CD4-positive, alpha-beta T cell treated with Interleukin-10 for 1 hour (primary cell): ENCODE measurements around the gene CD276.
"Not testable (repeated sequence)": the region's sequence is repeated elsewhere in the genome, so short reads cannot be mapped to it uniquely, and the experiment has no call there.

Experiments used
- DNase-seq: peaks from one replicate; pipeline ENCODE4 v3.0.0-alpha.2; 2020

The CD276 gene

DNA sequence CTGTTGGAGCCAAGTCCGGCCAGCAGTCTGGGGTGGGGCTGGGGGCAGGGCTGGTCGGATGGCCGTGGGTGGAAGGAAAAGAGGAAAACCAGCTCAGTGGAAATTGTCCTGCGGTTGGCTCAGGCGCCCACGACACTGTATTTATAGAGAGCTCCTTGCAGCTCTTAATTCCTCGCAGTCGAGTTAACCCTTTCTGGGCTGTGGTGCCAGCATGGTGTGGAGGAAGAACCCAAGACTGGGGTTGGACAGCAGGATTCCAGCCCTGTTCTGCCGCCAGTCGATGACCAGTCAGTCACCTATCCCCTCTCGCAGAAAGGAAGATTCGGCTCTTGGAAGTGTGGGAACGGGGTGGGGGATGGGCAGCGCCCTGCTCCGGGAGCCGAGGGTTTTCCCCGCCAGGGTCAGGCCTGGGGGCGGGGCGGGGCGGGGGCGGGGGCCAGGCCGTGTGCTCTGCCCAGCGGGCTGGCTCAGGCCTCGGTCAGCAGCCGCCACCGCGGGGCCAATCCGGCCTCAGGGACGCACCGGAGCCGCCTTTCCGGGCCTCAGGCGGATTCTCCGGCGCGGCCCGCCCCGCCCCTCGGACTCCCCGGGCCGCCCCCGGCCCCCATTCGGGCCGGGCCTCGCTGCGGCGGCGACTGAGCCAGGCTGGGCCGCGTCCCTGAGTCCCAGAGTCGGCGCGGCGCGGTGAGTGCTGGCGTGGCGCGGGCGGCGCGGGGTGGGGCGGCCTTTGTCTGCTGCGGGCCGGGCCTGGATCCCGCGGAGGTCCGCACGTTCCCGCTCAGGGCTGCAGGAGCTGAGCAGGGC is at the start of gene CD276:
Gene CD276 (plus strand): TSS at position 607 of the 804 bp plus-strand sequence. CDS start 15,257 bp downstream, outside the sequence.
- DNase-seq = no peak

DNA sequence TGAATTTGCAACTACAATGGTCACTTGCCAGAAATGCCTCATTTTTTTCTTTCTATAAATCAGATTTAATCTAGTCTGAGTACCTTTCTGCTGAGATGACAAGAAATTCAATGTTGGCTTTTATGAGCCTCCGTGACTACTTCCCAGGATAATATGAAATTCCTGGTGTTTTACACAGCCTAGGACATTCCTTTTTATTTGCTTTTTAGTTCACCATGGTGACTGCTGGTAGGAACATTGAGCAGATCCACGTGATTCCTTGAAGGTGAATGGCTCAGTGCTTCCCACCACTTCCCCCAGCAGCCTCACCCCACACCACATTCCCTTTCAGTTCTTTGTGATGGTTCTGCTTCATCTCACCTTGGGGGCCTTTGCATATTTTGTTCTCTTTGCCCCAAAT is 46.7 kb upstream of the CD276 start:
- no peak for DNase-seq

DNA sequence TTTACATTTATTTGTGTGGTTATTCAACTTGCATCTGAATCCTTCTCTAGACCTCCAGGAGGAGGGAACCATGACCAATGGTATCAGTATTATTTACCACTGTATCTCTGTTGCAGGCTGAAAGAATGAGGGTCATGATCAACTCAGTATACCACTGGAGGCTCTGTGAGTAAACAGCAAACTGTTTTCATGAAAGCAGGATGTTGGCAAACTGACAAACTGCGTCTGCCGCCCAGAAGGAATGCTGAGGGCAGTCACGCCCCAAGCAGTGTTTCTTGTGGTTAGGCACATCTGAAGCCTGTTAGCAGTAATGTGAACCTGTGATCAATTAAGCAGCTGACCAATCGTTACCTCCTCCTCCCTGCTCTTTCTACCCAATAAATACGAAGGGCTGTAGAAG is 44.7 kb upstream of the CD276 start:
- not testable (repeated sequence) for DNase-seq

DNA sequence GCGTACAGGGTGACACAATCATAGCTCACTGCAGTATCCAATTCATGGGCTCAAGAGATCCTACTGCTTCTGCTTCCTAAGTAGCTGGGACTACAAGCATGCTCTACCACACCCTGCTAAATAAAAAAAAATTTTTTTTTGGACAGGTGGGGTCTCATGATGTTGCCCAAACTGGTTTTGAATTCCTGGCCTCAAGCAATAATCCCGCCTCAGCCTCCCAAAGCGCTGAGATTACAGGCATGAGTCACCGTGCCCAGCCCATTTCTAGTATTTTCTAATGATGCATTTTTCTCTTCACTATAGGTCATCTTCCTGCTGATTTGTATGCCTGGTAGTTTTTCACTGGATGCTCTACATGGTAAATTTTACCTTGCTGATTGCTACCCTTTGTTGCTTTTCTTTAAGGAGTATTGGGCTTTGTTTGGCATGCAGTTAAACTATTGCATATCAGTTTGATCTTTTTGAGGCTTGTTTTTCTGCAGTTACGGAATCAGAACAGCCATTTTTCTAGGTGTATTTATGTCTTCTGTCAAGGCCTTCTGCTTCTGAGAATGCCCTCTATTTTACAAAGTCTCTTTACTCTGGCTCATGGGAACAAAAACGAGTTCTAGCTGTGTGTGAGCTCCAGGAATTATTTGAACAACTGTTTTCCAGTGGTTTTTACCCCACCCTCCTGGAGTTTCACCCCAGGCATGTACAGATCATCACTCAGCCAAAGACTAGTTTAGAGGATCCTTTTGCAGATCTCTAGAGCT is 36.7 kb upstream of the CD276 start:
- no peak for DNase-seq

DNA sequence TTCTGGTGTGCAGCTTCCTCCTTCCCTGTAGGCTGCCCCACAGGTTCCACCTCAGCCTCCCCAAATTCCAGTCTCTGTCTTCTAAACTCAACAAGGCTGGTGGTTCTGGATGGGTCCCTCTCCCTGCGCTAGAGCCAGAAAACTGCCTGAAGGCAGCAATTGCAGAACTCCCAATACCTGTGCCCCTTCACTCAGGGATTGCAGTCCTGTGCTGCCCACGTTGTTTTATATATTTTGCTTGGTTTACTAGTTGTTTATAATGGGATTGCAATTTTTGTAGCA is 36.2 kb upstream of the CD276 start:
- DNase-seq = no peak

DNA sequence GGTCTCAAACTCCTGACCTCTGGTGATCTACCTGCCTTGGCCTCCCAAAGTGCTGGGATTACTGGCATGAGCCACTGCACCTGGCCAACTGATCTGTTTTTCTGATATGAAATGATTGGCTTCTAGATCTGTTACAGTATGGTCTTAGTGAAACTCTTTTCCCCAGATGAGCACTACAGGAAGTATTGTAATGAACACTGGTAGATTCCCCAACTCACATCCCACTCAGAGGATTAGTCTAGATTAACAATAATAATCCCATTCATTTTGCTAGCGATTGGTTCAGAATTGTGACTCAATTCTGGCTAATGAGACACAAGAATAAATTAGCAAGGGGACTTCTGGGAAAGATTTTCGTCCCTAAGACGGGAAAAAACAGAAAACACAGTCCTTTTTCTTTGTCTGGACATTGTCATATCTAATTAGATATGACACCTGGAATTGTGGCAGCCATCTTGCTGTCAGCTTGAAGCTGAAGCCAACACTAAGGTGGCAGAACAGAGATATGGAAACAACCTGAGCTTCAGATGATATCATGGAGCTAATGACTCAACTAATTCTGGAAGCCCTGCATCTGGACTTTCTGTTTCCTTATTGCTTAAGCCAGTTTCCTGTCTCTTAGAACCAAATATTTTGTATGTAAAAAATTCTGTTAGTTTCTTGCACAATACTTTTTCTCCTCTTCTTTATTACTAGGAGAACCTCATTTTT is 33.6 kb upstream of the CD276 start:
- no peak for DNase-seq

DNA sequence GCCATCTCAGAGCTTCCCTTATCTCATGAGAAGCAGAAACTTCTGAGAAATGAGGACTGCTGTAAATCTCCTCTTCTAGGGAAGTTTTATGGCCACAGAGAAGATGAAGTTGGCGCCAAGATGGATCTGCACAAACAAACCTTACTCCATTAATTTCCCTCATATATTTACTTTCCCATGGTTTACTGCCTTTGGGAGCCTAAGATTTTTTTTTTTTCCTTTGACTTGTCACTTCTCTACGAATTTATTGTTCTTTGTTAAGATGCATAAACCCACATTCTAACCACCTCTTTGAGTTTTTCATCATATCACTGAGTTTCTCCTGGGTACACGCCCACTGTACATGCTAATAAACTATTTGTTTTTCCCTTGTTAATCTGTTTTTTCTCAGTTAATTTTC is 29.5 kb upstream of the CD276 start:
- DNase-seq = no peak

DNA sequence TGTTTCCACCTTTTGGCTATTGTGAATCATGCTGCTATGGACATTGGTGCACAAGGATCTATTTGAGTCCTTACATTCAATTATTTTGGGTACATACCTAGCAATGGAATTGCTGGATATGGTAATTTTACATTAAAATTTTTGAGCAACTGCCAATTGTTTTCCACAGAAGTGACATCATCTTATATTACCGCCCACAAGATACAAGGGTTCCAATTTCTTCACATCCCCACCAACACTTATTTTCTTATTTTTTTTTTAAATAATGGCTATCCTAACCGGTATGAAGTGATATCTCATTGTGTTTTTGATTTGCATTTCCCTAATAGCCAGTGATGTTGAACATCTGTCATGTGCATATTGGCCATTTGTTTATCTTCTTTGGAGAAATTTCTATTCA is 28.5 kb upstream of the CD276 start:
- DNase-seq = no peak

DNA sequence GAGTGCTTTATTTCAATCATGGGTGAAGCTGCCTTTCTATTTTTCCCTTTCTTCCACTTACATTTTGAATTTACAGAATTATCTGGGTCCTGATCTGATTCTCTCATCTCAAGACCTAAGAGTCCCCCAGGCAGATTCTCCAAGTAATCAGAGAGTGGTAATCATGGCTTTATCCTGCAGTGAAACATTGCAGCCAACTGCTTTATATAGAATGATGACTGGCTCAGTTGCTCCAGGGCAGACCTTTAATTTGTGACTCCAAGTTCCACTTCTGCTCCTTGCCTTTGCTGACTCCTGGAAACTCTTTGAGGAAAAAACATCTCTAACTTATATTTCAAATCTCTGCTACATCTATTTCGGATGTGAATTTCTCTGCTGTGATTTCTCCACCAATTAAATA is 25.5 kb upstream of the CD276 start:
- DNase-seq = no peak

DNA sequence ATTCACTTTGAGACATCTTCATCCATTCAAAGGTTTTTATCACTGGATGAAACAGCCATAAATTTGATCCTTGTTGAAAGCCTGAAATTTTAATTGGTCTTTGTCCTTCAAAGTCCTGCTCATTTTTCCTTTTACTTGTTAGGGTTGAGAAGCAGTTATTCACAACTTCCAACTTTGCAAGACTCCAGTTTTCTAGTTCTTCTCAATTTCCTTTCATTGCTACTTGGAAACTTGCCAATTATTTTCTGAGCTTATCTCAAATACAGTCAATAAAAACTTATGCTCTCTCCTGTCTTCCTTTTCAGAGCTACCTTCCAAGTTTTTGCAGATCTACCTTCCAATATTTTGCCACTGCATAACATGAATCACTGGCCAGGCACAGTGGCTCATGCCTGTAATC is 23.7 kb upstream of the CD276 start:
- DNase-seq = no peak

DNA sequence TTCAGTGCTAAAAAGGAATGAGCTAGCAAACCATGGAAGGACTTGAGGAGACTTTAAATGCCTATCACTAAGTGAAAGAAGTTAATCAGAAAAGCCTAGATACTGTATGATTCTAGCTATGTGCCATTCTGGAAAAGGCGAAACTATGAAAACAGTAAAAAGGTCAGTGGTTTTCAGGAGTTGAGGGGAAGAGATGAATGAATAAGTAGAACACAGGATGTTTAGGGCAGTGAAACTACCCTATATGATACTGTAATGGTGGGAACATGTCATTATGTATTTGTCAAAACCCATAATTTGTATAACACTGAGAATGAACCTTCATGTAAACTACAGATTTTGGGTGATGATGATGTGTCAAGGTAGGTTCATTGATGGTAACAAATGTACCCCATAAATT is 9.6 kb upstream of the CD276 start:
- DNase-seq = no peak

DNA sequence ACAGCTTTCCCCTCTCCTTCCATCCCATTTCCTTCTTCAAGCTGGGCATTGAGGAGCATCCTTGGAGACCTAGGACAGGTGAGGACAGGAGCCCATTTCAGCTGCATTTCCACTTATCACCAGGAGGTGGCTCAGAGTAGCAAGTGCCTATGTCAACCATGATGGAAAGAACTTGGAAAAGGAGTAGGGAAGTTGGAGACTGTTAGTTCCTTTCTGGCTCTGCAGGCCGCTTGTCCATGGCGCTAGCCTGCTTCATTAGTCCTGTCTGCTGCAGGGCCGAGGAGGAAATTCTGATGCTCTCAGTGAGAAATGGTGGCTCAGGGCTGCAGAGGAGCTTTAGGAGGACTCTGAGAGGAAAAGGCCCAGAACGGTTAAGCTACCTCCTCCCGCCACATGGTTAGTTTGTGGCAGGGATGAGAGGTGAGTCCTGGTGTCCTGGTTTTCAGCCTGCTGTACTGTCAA is 7.0 kb upstream of the CD276 start:
- peak; percentile 63 for DNase-seq

DNA sequence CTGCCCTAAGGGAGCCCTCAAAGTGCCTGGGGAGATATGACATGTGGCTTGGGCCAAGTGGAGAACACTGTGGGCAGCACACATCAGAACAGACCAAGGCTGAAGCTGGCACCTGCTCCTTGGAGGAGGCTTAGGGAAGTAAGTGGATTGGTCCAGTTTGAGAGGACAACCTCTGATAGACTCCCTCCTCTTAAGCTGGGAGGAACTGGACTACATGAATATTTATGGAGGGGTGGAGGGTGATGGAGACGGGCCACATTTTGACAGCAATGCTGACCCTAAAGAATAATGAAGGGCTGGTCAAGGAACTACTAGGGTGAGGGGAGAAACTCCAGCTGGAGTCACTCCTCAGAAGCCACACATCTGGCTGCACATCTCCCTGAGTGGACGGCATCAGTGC is 6.5 kb upstream of the CD276 start:
- no peak for DNase-seq

DNA sequence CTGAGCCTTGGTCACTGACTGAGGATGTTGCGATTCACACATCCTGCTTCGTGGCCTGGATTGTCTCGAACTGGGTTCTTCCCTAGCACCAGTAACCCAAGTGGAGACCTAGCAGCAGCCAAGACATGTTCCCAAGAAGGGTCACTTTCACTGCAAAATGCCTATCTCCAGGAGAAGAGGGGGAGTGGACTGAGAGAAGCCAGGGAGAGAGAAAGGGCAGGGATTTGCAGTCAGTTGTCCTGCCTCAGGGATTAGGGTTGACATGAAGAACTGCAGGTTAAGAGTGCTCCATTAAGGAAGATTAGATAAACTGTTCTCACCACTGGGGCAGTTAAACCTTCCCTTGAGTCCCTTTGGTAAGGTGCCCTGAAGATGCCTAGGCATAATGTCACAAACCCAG is 5.7 kb upstream of the CD276 start:
- no peak for DNase-seq

DNA sequence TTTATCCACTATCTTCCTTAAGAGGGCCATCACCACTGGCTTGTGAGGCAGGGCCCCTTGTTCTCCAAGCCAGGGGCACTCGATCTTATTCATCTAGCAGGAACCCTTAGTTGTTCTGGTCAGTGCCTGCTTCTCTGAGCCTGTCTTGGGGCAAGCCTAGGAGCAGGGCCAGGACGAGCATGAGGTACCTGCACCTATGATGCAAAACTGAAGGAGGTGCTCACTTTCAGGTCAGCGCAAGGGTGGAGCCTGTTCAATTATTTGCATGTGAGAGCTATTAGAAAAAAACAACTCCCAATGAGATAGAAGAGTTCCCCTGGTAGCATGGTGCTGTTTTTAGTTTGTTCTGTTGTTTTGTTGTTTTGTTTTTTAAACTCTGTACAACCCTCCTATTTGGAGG is 5.0 kb upstream of the CD276 start:
- no peak for DNase-seq

DNA sequence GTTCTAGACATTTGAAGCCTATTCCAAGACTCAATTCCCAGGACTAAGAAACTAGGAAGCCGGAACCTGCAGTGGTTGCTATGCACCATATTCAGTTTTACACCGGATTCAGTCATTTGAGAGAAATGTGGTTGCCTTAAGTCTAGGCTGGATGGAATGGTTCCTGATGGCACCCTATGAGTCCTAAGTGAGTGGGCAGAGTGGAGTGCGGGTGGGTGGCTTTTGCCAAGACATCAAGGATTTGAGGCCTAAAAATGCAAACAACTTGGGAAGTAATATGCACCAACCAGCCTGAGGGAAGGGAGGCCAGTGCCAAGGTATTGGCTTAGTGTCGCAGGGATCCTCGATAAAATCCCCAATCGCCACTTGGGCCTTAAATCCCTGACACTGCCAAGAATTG is 4.2 kb upstream of the CD276 start:
- DNase-seq = no peak

DNA sequence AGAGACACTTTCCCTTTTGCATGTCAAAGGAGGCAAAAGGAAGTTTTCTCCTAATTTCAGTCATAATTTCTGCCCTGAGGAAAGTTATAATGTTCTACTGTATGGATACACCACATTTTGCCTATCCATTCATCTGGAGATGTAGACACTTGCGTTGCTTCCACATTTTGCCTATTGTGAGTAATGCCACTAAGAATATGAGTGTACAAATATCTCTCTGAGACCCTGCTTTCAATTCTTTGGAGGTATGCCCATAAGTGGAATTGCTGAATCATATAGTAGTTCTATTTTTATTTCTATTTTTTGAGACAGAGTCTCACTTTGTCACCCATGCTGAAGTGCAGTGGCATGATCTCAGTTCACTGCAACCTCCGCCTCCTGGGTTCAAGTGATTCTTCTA is 3.6 kb upstream of the CD276 start:
- DNase-seq = no peak

DNA sequence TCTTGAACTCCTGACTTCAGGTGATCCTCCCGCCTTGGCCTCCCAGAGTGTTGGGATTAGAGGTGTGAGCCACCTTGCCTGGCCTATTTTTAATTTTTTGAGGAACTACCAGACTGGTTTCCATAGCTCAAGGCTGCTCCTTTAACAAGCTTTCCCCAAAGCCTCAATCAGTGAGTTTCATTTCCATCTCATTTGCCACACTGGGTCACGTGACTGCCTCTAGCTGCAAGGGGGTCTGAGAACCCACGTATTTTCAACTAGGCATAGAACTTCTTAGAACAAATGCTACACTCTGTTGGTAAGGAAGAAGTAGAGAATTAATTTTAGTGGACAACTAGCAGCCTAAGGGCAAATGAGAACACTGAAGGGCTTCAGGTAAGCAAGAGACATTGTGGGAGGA is 3.1 kb upstream of the CD276 start:
- no peak for DNase-seq

DNA sequence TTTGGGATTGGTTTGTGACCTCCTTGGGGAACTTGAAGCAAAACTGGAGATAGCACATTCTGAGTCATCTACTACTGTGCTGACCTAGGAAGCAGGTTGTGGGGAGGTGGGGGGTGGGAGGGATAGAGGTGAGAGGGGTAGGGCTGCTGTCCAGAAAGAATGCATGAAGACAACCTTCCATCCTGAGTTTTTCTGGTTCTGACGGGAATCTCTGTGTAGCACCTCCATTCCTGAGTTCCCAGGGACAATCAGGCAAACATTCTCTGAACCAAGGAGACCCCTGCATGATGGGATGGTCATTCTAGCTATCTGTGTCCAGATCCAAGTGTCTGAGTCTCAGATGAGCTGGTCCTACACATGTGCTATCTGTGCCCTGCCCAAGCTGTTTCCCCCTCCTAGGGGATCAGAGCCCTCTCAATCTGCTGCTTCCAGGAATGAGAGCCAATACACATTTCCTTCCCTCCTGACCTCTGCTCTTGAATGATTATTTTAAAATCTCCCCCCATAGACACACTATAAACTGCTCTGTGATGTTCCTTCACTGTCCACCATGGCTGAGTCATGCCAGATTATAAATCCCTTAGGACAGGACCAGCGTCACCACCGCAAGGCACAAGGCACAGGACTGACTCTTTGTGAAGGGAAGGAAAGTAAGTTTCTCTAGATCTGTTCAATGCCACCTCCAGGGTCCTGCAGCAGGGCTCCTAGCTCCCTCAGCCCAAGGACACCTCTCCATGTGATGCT is 2.2 kb upstream of the CD276 start:
- no peak for DNase-seq

DNA sequence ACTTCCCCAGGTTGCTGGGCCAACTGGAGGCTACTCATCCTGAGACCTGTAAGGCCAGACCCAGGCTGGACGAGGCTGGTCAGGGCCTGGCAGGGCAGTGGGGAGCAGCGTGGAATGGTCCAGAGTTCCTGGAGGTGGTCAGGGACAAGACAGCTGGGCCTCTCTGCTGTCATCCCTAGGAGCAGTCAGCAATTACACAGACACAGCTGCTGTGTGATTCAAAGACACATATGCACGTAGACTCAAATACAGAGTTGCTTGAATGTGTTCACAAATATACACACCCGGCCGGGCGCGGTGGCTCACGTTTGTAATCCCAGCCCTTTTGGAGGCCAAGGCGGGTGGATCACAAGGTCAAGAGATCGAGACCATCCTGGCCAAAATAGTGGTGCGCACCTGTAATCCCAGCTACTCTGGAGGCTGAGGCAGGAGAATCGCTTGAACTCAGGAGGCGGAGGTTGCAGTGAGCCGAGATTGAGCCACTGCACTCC is 1.5 kb upstream of the CD276 start:
- DNase-seq = no peak

DNA sequence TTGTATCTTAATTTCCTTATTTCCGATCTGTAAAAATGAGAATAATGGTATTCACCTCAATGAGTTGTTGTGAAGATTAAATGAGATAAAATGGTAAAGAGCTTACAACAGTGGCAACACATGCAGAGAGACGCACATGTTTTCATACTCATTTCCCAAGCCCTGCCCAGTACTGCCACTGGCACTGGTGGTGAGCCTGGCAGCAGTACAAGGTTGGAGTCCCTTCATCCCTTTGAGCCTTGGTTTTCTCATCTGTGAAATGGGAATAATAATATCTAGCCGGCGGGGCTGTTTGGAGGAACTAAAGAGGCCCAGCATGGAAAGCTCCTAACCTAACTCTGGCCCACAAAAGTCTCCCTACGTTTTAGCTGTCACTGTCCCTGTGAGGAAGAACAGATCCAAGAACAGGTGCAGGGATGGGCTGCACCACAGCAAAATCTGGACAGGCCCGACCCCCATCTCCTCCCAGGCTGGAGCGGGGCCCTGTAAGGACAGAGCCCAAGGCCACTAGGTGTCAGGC is 866 bp upstream of the CD276 start:
- DNase-seq = no peak

DNA sequence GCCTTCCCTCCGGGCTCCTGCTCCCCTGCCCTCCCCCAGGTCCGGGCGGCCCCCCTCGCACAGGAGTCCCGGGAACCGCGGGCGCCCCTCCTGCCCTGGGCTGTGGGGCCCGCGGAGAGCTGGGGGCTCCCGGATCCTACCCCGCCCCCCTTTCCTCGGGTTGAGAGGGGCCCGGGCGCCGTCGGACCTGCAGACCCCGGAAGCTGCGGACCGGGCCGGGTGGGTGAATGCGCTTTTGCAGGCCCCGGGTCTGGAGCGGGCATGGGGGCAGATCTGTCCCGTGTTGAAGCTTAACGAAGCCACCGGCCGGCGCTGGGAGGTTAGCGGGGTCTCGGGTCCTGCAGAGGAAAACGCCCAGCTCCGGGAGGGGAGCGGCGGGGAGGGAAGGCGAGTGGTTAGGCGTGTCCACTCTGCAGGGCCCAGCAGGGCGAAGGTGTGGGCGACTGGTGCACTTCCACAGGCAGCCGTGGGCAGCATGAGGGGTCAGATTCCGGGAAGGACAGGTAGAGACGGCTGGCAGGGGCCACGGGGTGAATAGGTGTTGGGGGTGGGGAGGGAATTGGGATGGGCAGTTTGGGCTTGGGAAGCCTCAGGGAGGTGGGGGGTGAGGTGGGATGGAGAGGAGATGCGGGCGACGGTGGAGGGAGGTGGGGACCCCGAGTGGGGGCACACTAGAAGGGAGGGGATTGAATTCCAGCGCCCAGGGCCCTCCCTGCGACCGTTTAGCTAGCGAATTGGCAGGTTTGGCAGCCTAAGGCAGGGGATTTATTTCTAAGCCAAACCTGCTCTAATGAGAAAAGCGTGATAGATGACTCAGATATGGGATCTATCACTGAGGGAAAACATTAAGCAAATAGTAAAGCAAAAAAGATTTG is 635 bp downstream of the CD276 start:
- no peak for DNase-seq
